HCT116 (cell line): Measurements from ENCODE around the gene MTUS2. TPM values are rescaled to one million over a fixed set of nuclear protein-coding genes. Genes with fewer than 3 reads are reported as not detected.

Experiments used
- ATAC-seq: fragments of 200-7000 bp; cut with Tn5 transposase; 2 replicates; pipeline ENCODE4 v1.9.1; 2020; ENCODE audit warnings: mild to moderate bottlenecking, moderate library complexity
- BruUV-seq: library from RNA; stranded (reverse); fragments of 400-500 nt; replicated peaks from 2 replicates; lab custom pipeline; 2021; lab: Mats Ljungman, UMichigan
- CTCF ChIA-PET: fragments of 300-600 bp; sonication (Branson Sonifier 250); formaldehyde crosslinking; loops from one replicate; lab custom pipeline; 2021; ENCODE audit warnings: antibody characterized with exemption; lab: Charles Lee
- POLR2A ChIA-PET: fragments of 300-600, 350-600 bp; sonication (Branson Sonifier 250); formaldehyde crosslinking; loops from one replicate; lab custom pipeline; 2021; ENCODE audit warnings: antibody characterized with exemption; lab: Charles Lee
- RAD21 ChIA-PET, 2 experiments: fragments of 300-600 bp; sonication (Branson Sonifier 250); formaldehyde crosslinking; loops; one replicate each; lab custom pipeline; 2023; ENCODE audit warnings: low total read pairs in 2 of 2; ENCODE audit not compliant: uncharacterized antibody in 2 of 2, unreplicated experiment in 2 of 2, low non-redundant PET in 1 of 2; lab: Charles Lee
- DNase-seq: peaks from one replicate; pipeline ENCODE4 v3.0.0-alpha.2; 2010; ENCODE audit warnings: low read depth, low spot score
- H2AFZ ChIP-seq: fragments of 200-600 bp; shearing (Covaris generic), sonication (generic); 2 replicates; pipeline ENCODE4 v1.6.1; 2017; ENCODE audit warnings: low read depth, mixed run types, mixed read lengths, antibody characterized with exemption, low read length; ENCODE audit not compliant: poor library complexity, severe bottlenecking
- H3K27ac ChIP-seq: 2 replicates; pipeline ENCODE4 v1.5.1; 2012; ENCODE audit warnings: low read depth, low read length
- H3K27me3 ChIP-seq: fragments of 200-600 bp; sonication (generic); 2 replicates; pipeline ENCODE4 v1.6.1; 2016; ENCODE audit warnings: mixed run types, low read length, mixed read lengths; ENCODE audit not compliant: insufficient read depth
- H3K36me3 ChIP-seq, 2 experiments: fragments of 200-500 bp in 1 of 2; fragments of 200-600 bp in 1 of 2; sonication (Bioruptor generic) in 1 of 2; sonication (generic) in 1 of 2; 2 replicates each; pipeline versions ENCODE4 v1.5.1 to v1.6.1; 2014 to 2016; ENCODE audit warnings: low read length in 2 of 2, inconsistent platforms in 1 of 2, mixed read lengths in 1 of 2, mixed run types in 1 of 2; ENCODE audit not compliant: insufficient read depth in 2 of 2, control insufficient read depth in 1 of 2
- H3K4me1 ChIP-seq, 2 experiments: fragments of 200-600 bp in 1 of 2; sonication (generic) in 1 of 2; 2 replicates each; pipeline versions ENCODE4 v1.5.1 to v1.6.1; 2012 to 2017; ENCODE audit warnings: low read length in 2 of 2, inconsistent platforms in 1 of 2, mild to moderate bottlenecking in 1 of 2, mixed read lengths in 1 of 2, mixed run types in 1 of 2, moderate library complexity in 1 of 2; ENCODE audit not compliant: insufficient read depth in 2 of 2, control insufficient read depth in 1 of 2
- H3K4me2 ChIP-seq: fragments of 200-600 bp; sonication (generic); 2 replicates; pipeline ENCODE4 v1.6.1; 2017; ENCODE audit warnings: mixed run types, low read length, mixed read lengths
- H3K4me3 ChIP-seq, 2 experiments: fragments of 200-600 bp in 1 of 2; sonication (generic) in 1 of 2; replicated peaks in 1 of 2; 2 replicates each; pipeline ENCODE4 v1.5.1; 2011 to 2016; ENCODE audit warnings: low read length in 2 of 2, control low read depth in 1 of 2, low read depth in 1 of 2, mild to moderate bottlenecking in 1 of 2, mixed read lengths in 1 of 2, mixed run types in 1 of 2
- H3K79me2 ChIP-seq: fragments of 200-600 bp; sonication (generic); 2 replicates; pipeline ENCODE4 v1.6.1; 2017; ENCODE audit warnings: mild to moderate bottlenecking, mixed run types, low read length, moderate library complexity, mixed read lengths; ENCODE audit not compliant: insufficient read depth
- H3K9ac ChIP-seq: fragments of 200-600 bp; sonication (generic); 2 replicates; pipeline ENCODE4 v1.6.1; 2016; ENCODE audit warnings: low read length, mixed read lengths
- H3K9me2 ChIP-seq: fragments of 200-600 bp; sonication (generic), shearing (Covaris generic); 2 replicates; pipeline ENCODE4 v1.6.1; 2017; ENCODE audit warnings: mixed run types, mild to moderate bottlenecking, moderate library complexity; ENCODE audit not compliant: insufficient read depth
- H3K9me3 ChIP-seq, 2 experiments: fragments of 200-500 bp in 1 of 2; fragments of 200-600 bp in 1 of 2; sonication (Bioruptor generic) in 1 of 2; sonication (generic) in 1 of 2; 2 replicates each; pipeline ENCODE4 v1.6.1; 2014 to 2017; ENCODE audit warnings: low read length in 2 of 2, mixed read lengths in 2 of 2, inconsistent platforms in 1 of 2, low read depth in 1 of 2, mild to moderate bottlenecking in 1 of 2, mixed run types in 1 of 2, moderate library complexity in 1 of 2; ENCODE audit not compliant: control insufficient read depth in 1 of 2, insufficient read depth in 1 of 2
- H4K20me1 ChIP-seq: fragments of 200-600 bp; sonication (generic), shearing (Covaris generic); 2 replicates; pipeline ENCODE4 v1.6.1; 2017; ENCODE audit warnings: mixed run types, mild to moderate bottlenecking, moderate library complexity; ENCODE audit not compliant: insufficient read depth
- ATF3 ChIP-seq: IDR thresholded peaks from 2 replicates; pipeline ENCODE4 v1.6.1; 2012
- CTCF ChIP-seq, 3 experiments: fragments of 200-600 bp in 1 of 3; sonication (generic) in 1 of 3; IDR thresholded peaks in 2 of 3; conservative IDR thresholded peaks in 1 of 3; 2 replicates each; pipeline ENCODE4 v1.5.1; 2012 to 2017; ENCODE audit warnings: low read depth in 2 of 3, low read length in 2 of 3, antibody characterized with exemption in 1 of 3, borderline replicate concordance in 1 of 3, control low read depth in 1 of 3, mild to moderate bottlenecking in 1 of 3, mixed read lengths in 1 of 3, mixed run types in 1 of 3, moderate library complexity in 1 of 3; ENCODE audit not compliant: insufficient read depth in 1 of 3
- ZBTB33 ChIP-seq: IDR thresholded peaks from 2 replicates; pipeline ENCODE4 v1.6.1; 2011; ENCODE audit warnings: mild to moderate bottlenecking, low read length, moderate library complexity; ENCODE audit not compliant: insufficient replicate concordance; ENCODE audit errors: extremely low read depth
- intact Hi-C: fragments of 100-400 bp; cut with micrococcal nuclease; formaldehyde crosslinking; loops from 2 replicates; pipeline ENCODE4 v1.10.0; 2022
- total RNA-seq: library from RNA; stranded (reverse); gene quantifications from one replicate; pipeline ENCODE4 v1.2.1, GENCODE V29; 2021; ENCODE audit not compliant: unreplicated experiment

The MTUS2 gene
- total RNA-seq, 1 experiment from 2014 or later = 0.02 TPM

GRCh38 chr13:29514720-29515310 is 694.7 kb downstream of the MTUS2 start:
- H3K9ac ChIP-seq = no peak overlapping the region
- H3K27ac ChIP-seq = no peak overlapping the region
- RAD21 ChIA-PET = no interaction called here
- no TSS peak for BruUV-seq
- DNase-seq (no peak), ATAC-seq (no peak)
- H2AFZ ChIP-seq = no peak overlapping the region
- H3K27me3 ChIP-seq = no peaks in the 10 kb centered on the region
- CTCF ChIA-PET = no interaction called here
- no peaks in the 10 kb centered on the region for H3K9me2 ChIP-seq
- no peaks in the 10 kb centered on the region for H4K20me1 ChIP-seq
- no peak overlapping the region for H3K4me2 ChIP-seq
- H3K4me1 ChIP-seq = no peaks in the 10 kb centered on the region
- no peaks in the 10 kb centered on the region for H3K9me3 ChIP-seq
- intact Hi-C loops = no loop called here
- POLR2A ChIA-PET = no interaction called here
- no peak overlapping the region for H3K4me3 ChIP-seq
- H3K36me3 ChIP-seq = peaks cover 4 to 25% of the 10 kb centered on the region in 2 experiments; a peak in 2 of 4 replicates
- TF ChIP-seq ZBTB33 = no peak
- no peak for TF ChIP-seq ATF3
- TF ChIP-seq CTCF (IDR thresholded peaks at IDR 0.05 in 2 of 3, conservative IDR thresholded peaks at IDR 0.05 in 1 of 3; ENCODE audit: borderline replicate concordance in 1 of 3, insufficient read depth in 1 of 3, low read depth in 2 of 3, low read length in 2 of 3) = no peak
- TF ChIP-seq, all 23 proteins: peak for 0
- peaks cover 2% of the 10 kb centered on the region; the same call in 1 of the 2 replicates for H3K79me2 ChIP-seq
